ENCODE measurements around the gene EXT2. TPM values are rescaled to one million over a fixed set of nuclear protein-coding genes. Genes with fewer than 3 reads are reported as not detected.

EXT2 gene
- total and polyA plus RNA-seq, 2 experiments from 2014 or later: 71.5 to 107 TPM

- Histone ChIP-seq H2AFZ (no peak overlapping the region), H4K20me1 (ENCODE audit: insufficient read depth, poor library complexity, severe bottlenecking) (no peaks in the 10 kb centered on the region), H3K36me3 (replicated peaks; ENCODE audit: insufficient read depth, low read depth) (no peaks in the 10 kb centered on the region), H3K4me3 (no peak overlapping the region), H3K9me3 (ENCODE audit: low read depth) (no peaks in the 10 kb centered on the region), H3K4me1 (ENCODE audit: insufficient read depth) (no peaks in the 10 kb centered on the region), H3K4me2 (no peak overlapping the region), H3K79me2 (no peaks in the 10 kb centered on the region), H3K27me3 (no peaks in the 10 kb centered on the region), H3K9me2 (replicated peaks; ENCODE audit: insufficient read depth) (no peaks in the 10 kb centered on the region), H3K27ac (no peak overlapping the region)
- 75% methylated on average over 5 of the region's 5 CpGs for WGBS (ENCODE audit: low lambda C conversion rate, missing lambda C conversion rate)
- DNase-seq (ENCODE audit: low spot score): no peak
- TF ChIP-seq CTCF (IDR thresholded peaks at IDR 0.05; ENCODE audit: poor library complexity) (no peak), EZH2 (IDR thresholded peaks at IDR 0.05; ENCODE audit: borderline replicate concordance) (no peak), EZH2phosphoT487 (IDR thresholded peaks at IDR 0.05; ENCODE audit: low read depth, severe bottlenecking, unreplicated experiment) (no peak)
Observed at GRCh38 chr11:44083906-44084305, 11.6 kb upstream of the EXT2 start.

GRCh38 chr11:44085330-44085729 is 10.1 kb upstream of the EXT2 start:
- no peaks in the 10 kb centered on the region for H3K4me1 ChIP-seq (ENCODE audit: insufficient read depth)
- DNase-seq (ENCODE audit: low spot score): no peak
- H3K9me2 ChIP-seq (replicated peaks; ENCODE audit: insufficient read depth): no peaks in the 10 kb centered on the region
- H3K27ac ChIP-seq: no peak overlapping the region
- no peaks in the 10 kb centered on the region for H3K36me3 ChIP-seq (replicated peaks; ENCODE audit: insufficient read depth, low read depth)
- H3K9me3 ChIP-seq (ENCODE audit: low read depth): no peaks in the 10 kb centered on the region
- no peak overlapping the region for H3K4me2 ChIP-seq
- 100% methylated on average over 1 of the region's 1 CpG for WGBS (ENCODE audit: low lambda C conversion rate, missing lambda C conversion rate)
- H3K79me2 ChIP-seq: no peaks in the 10 kb centered on the region
- H4K20me1 ChIP-seq (ENCODE audit: insufficient read depth, poor library complexity, severe bottlenecking): no peaks in the 10 kb centered on the region
- TF ChIP-seq EZH2 (IDR thresholded peaks at IDR 0.05; ENCODE audit: borderline replicate concordance): no peak
- TF ChIP-seq EZH2phosphoT487 (IDR thresholded peaks at IDR 0.05; ENCODE audit: low read depth, severe bottlenecking, unreplicated experiment): no peak
- no peak for TF ChIP-seq CTCF (IDR thresholded peaks at IDR 0.05; ENCODE audit: poor library complexity)
- no peak overlapping the region for H3K4me3 ChIP-seq
- no peaks in the 10 kb centered on the region for H3K27me3 ChIP-seq
- no peak overlapping the region for H2AFZ ChIP-seq

- Histone ChIP-seq H3K27ac (no peak overlapping the region), H3K4me1 (ENCODE audit: insufficient read depth) (no peaks in the 10 kb centered on the region), H3K27me3 (no peaks in the 10 kb centered on the region), H3K9me3 (ENCODE audit: low read depth) (no peaks in the 10 kb centered on the region), H3K9me2 (replicated peaks; ENCODE audit: insufficient read depth) (no peaks in the 10 kb centered on the region), H2AFZ (no peak overlapping the region), H4K20me1 (ENCODE audit: insufficient read depth, poor library complexity, severe bottlenecking) (no peaks in the 10 kb centered on the region), H3K79me2 (no peaks in the 10 kb centered on the region), H3K4me3 (no peak overlapping the region), H3K36me3 (replicated peaks; ENCODE audit: insufficient read depth, low read depth) (no peaks in the 10 kb centered on the region), H3K4me2 (no peak overlapping the region)
- TF ChIP-seq EZH2phosphoT487 (IDR thresholded peaks at IDR 0.05; ENCODE audit: low read depth, severe bottlenecking, unreplicated experiment): no peak
- no peak for TF ChIP-seq EZH2 (IDR thresholded peaks at IDR 0.05; ENCODE audit: borderline replicate concordance)
- no peak for TF ChIP-seq CTCF (IDR thresholded peaks at IDR 0.05; ENCODE audit: poor library complexity)
- 95% methylated on average over 4 of the region's 4 CpGs for WGBS (ENCODE audit: low lambda C conversion rate, missing lambda C conversion rate)
- no peak for DNase-seq (ENCODE audit: low spot score)
Observed at GRCh38 chr11:44088377-44088776, 7.1 kb upstream of the EXT2 start.

GRCh38 chr11:44088871-44089270 is 6.6 kb upstream of the EXT2 start:
- Histone ChIP-seq H3K9me2 (replicated peaks; ENCODE audit: insufficient read depth) (no peaks in the 10 kb centered on the region), H2AFZ (no peak overlapping the region), H3K36me3 (replicated peaks; ENCODE audit: insufficient read depth, low read depth) (no peaks in the 10 kb centered on the region), H3K4me2 (no peak overlapping the region), H3K27me3 (no peaks in the 10 kb centered on the region), H3K27ac (no peak overlapping the region), H3K4me1 (ENCODE audit: insufficient read depth) (no peaks in the 10 kb centered on the region), H3K9me3 (ENCODE audit: low read depth) (no peaks in the 10 kb centered on the region), H4K20me1 (ENCODE audit: insufficient read depth, poor library complexity, severe bottlenecking) (no peaks in the 10 kb centered on the region), H3K79me2 (no peaks in the 10 kb centered on the region), H3K4me3 (no peak overlapping the region)
- WGBS (ENCODE audit: low lambda C conversion rate, missing lambda C conversion rate): 76% methylated on average over 4 of the region's 4 CpGs
- no peak for TF ChIP-seq CTCF (IDR thresholded peaks at IDR 0.05; ENCODE audit: poor library complexity)
- TF ChIP-seq EZH2phosphoT487 (IDR thresholded peaks at IDR 0.05; ENCODE audit: low read depth, severe bottlenecking, unreplicated experiment): no peak
- TF ChIP-seq EZH2 (IDR thresholded peaks at IDR 0.05; ENCODE audit: borderline replicate concordance): no peak
- DNase-seq (ENCODE audit: low spot score): no peak

All from hepatocyte (in vitro differentiated cells).